ENCODE results near the gene MLH3.

The MLH3 gene

DNA sequence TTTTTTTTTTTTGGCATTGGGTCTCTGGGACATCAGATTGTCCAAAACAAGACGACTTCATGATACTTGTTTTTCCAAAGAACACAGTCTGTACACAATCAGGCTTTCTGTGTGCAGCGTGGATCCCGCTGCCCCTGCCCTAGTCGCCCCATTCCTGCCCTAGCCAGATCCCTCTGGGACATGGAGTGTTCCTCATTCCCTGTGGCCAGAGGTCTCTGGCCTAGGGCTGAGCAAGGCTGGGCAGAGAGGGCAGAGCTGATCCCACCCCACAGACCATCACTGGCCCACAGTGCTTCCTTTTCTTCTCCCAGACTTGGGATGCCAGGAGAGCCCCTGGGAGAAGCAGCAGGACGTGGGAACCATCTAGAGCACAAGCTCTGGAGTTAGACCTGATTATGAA is 69.4 kb downstream of the MLH3 start:
- DNase-seq = no peak

DNA sequence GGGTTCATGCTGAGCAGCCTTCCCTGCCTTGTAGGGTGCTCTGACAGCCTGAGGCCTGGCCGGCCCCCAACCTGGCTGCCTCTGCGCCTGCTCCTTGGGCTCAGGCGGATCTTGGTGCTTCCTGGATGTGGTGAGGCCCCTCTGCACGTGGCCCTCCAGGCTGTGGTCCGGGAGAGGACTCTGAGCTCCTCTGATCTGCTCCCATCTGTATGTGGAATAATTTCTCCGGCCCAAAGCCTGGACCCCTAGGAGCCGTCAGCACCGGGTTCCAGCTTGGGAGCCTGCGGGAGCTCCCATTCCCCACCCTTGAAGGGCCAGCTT is 69.8 kb downstream of the MLH3 start:
- no peak for DNase-seq

DNA sequence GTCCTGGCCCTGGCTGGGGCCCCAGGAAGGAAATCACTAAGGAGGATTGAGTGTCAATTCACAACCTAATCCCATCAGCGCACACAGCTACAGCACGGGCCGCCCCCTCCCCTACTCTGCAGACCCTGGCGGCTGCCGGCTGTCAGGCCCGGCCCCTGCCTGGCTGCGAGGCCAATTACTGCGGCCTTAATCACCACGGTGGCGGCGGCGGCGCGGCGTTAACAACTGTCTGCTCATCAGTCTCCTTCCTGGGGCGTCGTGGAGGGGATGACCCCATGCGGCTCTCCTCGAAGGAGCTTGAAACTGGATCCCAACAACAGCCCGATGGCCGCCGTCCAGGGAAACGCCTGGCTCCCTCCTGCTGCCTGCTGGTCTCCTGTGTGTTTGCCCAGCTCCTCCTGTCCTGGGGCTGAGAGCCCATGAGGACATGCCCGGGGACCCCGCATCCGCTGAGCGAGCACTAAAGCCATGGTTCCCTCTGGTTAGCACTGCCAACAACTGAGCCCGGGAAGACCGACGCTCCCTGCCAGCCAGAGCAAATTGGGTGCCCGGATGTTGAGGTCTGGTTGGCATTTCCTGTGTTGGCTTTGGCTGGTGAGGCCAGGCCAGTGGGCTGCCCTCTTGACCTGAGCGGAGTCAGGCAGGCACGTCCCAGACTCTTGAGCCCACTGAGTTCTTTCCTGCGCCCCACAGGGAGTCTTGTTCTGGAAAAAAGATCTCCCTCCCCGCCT is 70.4 kb downstream of the MLH3 start:
- no peak for DNase-seq

DNA sequence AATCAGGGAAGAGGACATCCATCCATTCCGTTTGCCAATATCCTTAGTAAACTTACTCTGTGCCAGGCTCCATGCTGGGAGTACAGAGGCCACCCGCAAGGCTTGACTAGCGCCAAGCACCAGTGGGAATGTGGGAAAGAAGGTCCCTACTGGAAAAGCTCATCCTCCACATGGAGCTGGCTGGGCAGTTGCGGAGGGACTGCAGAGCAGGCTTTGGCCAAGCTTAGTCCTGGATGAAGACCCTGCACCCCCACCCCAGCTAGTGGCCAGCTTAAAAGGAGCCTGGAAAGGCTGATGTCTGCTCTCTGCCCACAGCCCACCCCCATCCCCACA is 70.9 kb downstream of the MLH3 start:
- DNase-seq = no peak

DNA sequence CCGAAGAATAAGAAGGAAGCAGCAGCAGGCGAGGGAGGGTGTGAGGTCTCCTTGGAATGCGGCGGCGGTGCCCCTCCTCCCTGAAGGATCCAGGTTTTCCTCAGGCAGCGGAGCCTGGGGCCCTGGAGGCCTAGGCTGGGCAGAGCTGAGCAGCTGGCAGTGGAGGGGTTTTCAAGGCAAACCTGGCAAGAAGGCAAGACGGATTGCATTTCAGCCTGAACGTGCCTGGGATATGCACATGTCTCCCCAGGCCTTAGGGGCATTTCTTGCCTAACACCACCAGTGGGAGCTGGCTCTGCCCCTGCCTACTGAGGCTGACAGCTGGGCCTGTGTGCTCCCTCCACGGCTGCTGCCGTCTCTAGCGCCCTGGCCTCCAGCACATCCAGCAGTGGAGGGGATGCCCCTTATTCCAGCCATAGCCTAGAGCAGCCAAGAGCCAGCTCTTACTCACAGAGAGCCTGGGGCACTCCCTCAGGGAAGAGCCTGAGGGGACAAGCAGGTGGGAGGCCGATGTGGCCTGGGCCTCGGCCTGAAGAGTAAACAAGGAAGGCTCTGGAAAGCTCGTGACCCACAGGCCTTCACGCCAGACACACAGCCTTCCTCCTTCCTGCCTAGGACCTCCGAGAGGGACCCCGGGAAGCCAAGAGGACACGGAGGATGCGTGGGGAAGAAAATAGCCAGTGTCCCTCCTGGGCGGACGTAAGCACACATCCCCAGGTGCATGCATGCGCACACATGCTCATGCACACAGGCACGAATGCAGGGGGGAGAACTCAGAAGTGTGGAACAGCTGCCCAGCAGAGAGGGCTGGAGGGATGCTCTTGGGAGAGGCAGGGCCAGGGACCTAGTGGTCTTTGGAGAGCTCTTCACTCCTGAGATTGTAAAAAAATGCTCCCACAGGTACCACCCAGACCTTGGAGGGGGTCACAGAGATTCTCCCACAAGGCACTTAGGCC is 71.5 kb downstream of the MLH3 start:
- DNase-seq = no peak

DNA sequence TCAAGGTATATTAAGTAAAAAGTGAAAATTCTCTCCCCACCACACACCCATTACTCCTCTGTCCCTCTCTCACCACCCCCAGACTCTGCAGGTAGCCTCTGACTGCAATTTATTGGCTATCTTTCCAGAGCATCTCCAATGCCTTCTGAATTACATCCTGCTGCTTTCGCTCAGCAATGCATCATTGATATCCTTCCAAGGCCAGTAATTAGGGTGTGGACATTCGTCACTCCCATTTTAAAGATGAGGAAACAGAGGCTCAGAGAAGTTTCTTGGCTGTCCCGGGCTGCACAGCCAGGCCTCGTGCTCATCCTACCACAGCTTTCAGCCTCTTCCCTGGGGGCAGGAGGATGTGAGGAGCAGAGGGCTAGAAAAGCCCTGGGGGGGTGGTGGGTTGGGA is 72.2 kb downstream of the MLH3 start:
- no peak for DNase-seq

DNA sequence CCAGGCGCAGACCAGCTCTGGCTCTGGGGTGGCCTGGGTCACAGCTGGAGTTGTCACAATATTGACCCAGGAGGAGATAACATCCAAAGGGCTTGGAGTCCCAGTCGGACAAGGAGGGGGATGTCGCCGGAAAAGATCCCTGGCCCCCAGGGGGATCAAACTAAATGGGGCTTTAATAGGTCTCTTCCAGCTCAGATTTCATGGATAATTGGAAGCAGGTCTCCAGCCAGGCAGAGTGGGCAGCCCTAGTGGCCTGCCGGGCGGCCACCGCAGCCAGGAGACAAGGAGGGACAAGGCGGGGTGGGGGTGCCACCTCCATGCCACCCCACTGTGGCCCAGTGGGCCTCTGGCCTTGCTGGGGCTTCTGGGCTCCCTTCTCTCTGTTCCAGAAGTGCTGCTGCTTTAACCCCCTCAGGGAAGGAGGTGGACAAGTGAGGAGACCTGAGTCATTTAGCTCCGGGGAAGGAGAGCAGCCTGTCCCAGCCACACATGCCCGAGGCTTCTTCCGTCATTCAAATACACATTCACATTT is 72.8 kb downstream of the MLH3 start:
- DNase-seq = no peak

DNA sequence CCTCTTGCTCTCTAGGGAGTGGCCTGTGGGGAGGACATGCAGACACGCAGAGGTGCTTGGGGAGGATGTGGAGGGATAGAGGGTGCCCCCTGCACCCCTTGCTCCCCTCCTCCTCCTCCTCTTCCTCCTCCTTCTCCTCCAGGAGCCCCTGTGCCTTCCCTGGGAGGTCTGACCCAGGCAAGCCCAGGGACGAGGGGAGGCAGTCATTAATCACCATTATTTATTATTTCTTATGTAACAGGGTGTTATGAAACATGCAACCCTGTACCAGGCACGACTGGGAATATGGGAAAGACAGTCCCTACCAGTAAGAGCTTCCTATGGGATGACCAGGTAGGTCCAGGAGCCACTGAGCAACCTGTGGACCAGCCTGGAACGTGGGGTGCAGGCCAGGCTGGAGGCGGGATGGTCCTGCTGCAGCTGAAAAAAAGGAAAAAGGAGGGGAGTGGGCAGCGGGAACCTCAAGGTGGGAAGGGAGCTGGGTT is 73.3 kb downstream of the MLH3 start:
- no peak for DNase-seq

DNA sequence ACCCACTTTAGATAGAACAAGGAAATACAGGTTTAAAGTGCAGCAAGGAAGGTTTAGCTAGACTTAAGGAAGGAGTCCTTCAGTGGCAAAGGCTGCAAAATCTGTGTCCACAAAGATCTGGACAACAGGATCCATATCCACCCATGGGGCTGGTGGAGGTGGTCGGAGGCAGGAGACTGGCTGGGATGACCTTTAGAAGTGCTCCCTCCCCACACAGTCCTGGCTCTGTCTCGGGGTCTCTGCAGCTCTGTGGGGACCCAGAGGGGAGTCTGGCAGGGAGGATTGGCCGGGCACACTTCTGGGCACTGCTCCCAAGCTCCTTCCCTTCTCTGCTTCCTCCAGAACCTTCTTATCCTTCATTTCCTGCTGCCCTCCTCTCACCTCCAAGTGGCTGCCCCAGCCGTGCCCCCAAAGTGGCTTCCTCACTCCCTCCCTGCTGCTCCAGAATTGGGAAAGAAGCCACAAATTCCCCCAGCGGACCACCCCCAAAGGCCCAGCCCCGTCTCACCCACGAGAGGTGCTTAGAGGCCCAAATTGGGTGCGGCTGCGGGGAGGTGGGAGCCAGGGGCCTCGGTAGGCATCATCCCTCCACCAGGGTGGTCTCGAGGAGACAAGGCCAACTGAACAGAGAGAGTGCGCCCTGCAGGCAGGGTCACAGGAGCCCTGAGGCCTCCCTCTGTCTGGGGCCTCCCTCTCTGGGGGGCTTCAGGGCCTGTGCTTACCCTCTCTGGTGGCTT is 73.9 kb downstream of the MLH3 start:
- no peak for DNase-seq

DNA sequence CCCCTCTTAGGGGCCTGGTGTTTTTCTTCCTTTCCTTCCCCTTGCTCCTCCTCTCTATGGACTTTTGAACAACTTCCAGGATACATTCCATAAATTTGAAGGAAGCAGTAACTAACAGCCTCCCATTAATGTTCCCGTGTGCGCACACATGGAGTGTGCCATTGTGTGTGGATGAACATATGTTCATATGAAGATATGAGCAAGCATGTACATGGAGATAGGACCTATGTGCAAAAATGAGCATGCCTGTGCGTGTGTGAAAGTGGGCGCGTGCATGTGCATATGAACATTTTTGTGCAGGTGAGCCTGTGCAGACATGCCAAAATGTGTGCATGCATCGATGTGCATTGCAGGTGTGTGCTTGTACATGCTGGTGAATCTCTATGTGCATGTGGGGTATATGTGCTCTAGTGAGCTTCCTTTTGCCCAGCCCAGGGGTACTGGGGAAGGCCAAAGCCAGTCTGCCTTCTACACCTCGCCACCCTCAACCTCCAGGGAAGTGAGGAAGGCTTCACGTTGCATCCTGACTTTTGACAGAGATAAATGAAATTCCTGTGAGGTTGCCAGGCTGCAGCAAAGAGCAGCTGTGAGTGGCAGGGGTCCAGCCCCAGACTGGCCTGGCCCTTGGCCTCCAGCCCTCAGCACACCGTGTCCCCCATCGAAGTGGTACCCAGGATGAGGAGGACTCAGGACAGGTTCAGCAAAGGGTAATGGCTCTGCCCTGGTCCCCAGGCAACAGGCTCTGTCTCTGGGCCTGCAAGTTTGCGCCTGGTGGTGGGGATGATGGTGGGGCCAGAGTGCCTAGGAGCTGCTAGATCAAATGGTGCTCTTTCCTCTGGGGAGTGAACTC is 74.8 kb downstream of the MLH3 start:
- no peak for DNase-seq

DNA sequence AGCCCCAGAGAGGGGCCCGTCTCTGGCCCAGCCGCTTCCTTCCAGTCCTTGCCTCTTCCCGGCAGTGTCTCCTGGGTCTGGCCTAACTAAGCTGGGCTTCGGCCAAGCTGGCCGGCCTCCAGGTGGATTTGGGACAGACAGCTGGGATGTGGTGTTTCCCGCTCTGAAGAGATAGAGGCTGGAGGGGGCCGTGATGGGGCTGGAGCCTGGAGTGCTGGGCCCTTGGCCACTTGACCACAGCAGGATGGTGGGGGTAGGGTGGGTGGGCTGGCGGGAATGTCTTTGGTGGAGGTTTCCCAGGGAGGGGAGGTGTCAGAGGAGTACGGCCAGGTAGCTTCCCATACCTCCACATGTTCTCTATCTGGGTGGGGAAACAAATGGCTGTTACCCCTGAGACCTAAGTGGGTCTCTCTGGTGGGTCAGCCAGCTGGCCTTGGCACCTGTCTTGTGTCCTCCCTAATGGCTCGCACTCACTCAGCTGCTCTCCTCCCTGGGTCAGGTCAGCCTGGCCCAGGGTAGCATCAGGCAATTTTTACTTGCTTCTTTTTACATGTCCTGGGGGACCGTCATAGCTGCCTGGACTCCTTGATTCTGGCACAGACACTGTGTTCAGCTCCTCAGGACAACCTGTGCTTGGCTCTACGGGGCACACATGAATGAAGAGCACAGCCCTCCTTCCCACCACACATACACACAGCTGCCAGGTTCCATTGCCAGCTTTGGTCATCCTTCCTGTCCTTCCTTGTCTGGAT is 76.0 kb downstream of the MLH3 start:
- no peak for DNase-seq

DNA sequence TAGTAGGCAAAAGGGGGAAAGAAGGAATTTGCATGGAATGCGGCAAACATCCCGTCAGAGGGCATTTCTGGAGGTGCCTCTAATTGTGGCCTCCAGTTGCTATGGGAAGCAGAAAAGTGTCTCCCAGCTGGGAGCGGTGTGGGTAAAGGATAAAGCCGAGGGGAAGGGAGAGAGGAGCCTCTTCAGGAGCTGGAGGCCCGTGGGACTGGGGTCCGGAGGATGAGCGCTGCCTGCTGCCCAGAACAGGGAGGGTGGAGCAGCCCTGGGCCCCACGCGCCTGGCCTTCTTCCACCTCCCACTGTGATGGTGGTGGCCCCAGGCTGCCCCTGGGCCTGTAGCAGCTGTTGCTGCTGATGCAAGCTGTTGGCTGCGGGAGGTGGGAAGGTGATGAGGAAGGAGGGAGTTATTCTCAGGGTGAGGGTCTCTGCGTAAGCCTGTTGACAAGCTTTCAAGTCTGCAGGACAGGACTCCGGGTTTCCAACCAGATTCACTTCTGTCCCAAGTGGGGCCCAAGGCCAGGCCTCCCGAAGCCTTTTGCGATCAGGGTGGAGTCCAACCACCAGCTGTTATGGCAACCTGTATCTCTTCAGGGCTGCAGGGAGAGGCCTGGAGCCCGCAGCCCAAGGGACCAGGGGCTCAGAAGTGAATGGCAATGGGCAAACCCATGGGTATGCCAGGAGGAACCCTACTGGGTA is 76.8 kb downstream of the MLH3 start:
- DNase-seq = no peak

DNA sequence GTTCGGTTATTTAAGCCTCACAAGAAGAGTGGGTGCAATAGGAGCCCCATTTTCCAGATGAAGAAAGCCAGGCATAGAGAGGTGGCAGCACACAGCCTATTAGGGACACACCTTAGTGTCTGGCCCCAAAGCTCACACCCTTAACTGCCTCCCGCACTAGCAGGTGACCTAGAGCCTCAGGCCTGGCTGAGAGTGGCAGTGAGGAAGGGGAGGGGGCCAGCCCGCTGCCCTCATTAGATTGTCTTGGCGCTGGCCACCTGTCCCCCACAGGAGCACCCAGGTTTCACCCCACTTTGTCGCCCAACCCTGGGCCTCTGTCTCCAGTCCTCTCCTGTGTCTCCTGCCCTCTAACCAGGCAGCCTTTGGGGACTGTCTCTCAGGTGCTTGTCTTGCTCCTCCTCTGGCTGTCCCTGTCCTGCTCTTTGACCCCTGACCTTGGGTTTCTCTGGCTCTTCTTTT is 77.3 kb downstream of the MLH3 start:
- no peak for DNase-seq

DNA sequence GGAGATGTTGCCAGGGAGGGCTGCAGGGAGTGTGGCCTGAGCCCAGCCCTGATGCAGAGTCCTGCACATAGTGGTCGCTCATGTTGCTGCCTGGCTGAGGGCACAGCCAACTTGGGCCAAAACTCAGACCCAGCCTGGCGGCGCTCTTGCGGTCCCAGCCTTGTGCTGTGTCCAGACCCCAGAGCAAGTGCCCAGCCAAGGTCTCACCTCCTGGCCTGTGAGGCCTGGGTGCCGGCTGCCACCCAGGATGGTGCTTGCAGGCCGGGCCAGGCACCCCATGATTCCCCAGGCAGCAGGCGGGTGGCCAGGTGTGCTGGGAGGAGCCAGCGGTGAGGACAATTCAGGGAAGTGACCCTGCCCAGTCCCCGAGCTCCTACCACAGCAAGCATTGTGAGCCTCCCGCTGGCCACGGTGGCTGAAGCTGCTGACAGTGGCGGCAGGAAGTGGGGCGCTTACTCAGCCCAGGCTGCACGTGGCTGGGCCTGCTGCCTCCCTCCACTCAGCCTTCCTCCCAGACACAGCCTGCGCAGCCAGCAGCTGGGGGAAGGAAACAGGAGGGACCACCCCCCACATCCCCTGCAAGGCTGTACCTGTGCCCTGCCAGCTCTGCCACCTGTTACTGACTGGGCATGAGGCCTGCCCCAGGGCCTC is 78.1 kb downstream of the MLH3 start:
- no peak for DNase-seq

DNA sequence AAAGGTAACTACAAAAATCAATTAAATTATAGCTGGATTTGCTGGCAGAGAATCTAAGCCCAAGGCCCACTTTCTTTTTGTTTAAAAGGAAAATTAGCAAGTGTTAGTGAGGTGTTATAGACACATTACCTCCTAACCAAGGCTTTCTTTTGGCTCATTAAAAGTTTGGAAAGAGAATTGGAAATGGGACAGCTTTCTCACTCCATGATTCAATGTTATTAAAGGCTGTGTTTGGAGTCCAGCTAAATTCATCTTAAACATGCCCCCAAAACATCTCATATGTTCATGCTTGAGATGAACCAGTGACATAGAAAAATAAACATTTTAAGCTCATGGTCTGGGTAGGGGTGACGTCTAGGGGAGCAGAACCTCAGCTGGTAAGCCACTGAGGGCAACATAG is 82.5 kb downstream of the MLH3 start:
- no peak for DNase-seq

DNA sequence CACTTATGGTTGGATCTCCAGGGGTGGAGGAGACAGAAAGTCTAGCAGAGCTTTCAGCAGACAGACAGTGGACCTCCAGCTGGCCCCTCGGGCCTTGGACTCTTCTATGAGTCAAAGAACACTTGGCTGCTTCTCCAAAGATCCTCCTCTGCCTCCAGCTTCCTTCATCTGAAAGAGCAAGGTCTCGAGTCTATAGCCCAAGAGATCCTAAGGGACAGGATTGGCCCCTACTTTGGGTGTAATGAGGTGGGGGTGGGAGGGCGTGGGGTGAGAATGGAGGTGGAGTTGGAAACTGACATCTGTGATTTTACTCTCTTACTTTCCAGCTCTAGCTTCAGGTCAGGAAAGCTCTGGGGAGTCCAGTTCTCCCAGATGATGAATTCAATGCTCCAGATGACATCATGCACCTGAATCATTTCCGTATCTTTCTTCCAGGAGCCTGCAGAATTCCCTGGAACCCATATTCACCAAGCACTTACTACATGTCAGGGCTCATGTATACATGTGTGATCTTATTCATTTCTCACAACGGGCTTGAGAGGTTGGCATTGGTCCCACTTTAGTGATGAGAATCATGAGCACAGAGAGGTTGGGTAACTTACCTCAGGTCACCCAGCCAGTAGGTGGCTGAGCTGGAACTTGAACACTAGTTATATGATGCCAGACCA is 85.6 kb downstream of the MLH3 start:
- no peak for DNase-seq

DNA sequence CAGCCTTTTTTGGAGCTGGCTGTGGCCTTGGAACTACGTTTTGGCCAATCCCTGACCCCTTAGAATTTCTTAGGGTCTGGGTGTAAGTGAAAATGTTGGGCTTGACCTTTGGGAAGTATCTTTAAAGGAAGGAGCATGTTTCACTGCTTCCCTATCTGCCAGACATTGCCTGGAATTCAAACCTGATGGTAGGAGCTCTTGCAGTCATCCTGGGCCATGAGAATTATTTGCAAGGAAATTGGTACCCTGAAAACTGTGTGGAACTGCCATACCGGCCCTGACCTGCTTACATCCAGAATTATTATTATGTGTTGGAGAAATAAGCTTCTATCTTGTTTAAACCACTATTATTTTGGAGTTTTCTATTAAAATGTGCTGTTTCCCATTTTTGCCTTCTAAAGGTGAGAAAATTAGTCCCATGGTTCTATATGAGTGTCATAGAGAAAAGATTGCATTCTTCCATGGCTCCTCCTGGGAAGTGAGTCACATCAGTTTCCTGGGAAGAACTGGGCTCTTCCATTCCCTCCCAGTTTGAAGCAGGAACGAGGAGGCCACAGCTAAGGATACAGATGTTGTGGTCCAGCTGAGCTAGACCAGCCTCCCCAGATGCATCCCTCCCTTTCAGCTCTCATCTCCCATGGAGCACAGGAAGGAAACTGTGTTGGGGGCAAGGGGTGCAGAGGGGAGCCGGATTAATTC is 86.3 kb downstream of the MLH3 start:
- DNase-seq = no peak

Data from NCI-H1048 (cell line).